GM12801 (cell line): ENCODE data around the gene SCAMP4.

ENCODE experiments used
- TF ChIP-seq, protein P1 (sequence below): IDR thresholded peaks from one replicate; pipeline ENCODE4 v1.5.1; 2011; ENCODE audit warnings: control low read depth; ENCODE audit not compliant: insufficient read length; ENCODE audit errors: extremely low read depth

The SCAMP4 gene

DNA sequence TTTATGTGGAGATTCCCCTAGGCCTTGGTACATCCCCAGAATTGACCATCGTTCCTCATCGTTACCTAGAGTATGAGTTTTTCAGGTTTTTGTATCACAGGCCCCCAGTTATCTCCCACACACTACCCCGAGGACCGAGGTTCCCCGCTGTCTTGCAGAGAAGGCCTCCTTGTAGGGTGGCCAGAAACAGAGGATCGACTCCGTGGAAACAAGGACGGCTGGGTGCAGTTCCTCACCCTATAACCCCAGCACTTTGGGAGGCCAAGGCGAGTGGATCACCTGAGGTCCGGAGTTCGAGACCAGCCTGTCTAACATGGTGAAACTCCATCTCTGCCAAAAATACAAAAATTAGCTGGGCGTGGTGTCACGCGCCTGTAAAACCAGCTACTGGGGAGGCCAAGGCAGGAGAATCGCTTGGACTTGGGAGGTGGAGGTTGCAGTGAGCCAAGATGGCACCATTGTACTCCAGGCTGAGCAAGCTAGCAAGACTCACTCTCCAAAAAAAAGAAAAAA lies 720 bp downstream of the SCAMP4 start:
- TF ChIP-seq, protein P1, sequence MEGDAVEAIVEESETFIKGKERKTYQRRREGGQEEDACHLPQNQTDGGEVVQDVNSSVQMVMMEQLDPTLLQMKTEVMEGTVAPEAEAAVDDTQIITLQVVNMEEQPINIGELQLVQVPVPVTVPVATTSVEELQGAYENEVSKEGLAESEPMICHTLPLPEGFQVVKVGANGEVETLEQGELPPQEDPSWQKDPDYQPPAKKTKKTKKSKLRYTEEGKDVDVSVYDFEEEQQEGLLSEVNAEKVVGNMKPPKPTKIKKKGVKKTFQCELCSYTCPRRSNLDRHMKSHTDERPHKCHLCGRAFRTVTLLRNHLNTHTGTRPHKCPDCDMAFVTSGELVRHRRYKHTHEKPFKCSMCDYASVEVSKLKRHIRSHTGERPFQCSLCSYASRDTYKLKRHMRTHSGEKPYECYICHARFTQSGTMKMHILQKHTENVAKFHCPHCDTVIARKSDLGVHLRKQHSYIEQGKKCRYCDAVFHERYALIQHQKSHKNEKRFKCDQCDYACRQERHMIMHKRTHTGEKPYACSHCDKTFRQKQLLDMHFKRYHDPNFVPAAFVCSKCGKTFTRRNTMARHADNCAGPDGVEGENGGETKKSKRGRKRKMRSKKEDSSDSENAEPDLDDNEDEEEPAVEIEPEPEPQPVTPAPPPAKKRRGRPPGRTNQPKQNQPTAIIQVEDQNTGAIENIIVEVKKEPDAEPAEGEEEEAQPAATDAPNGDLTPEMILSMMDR, result no peak

DNA sequence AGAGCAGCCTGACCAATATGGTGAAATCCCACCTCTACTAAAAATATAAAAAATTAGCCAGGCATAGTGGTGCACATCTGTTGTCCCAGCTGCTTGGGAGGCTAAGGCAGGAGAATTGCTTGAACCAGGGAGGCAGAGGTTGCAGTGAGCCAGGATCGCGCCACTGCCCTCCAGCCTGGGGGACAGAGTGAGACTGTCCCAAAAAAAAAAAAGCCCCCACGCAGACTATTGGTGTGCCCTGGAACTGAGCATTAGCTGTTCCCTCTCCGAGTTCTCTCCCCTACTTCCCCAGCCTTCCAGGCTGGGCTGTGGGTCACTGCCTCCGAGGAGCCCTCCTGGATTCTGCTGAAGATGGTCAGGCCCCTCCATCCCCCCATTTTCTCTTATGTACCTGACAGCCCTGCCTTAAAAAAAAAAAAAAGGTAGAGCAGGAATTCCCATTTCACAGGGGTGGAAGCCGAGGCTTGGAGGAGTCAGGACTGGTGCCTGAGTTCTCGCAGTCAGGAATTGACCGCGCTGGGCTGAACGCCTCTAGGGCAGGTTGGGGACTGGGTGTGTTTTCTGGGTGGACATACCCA lies 1.9 kb downstream of the SCAMP4 start:
- TF ChIP-seq, protein P1, result no peak

DNA sequence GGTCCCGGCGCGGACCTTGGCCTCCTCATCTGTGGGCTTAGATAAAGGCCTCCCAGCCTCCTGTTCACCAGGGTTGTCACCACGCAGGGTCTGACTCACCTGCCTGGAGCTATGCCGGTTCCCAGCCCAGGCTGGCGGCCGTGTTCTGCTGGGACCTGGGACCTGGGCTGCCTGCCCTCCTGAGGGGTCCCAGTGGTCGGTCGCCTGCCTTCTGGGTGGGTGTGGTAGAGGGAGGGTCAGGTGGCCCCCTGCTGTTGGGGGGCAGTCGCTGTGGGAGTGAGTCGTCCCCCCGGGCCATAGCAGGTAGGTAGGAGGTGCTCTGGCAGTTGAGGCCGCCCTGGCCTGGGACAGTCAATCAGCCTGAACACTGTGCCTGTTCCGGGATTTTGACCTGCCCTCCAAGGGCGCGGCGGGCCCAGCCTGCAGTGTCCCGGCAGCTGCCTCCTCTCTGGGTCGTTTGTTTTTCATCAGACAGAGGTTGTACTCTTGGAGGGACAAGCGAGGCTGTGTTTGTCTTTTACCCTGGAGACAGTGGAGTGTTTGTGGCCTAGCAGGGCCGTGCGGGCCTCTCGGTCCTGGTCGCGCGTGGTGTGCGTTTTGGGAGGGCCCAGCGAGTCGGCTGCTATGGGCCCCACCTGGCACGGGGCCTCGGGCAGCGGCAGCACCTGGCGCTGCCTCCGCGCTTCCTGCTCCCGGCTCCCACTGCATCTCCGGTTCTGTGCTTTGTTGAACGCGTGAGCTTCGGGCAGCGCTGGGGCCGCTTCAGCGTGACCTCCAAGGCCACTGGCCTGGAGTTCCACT lies 2.6 kb downstream of the SCAMP4 start:
- TF ChIP-seq, protein P1, result no peak

DNA sequence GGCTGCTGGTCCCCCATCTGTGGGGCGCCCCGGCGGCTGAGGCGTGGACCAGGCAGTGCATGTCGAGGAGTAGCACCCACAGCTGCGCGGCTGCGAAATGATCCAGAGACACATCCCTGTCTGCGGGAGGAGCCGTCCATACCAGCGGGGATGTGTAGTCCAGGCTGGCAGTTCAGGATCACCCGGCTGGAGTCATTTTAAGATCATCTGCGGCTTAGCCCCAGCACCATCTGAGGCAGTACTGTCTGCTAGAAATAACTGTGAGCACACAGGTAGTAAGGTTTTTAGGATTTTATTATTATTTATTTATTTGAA lies 3.1 kb downstream of the SCAMP4 start:
- TF ChIP-seq, protein P1, result no peak

DNA sequence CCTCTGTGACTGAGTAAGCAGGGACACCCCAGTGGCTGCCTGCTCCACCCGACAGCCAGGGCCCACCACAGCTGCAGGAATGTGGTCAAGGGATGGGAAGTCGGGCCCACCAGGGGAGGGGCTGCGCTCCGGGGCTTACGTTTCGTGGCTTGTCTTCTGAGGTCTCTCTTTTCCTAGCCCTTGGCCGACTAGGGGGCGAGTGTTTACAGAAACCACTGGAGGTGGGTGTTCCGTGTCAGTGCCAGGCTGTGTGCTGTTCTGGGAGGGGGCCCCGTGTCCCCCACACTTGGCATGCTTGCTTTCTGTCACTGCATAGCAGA lies 4.5 kb downstream of the SCAMP4 start:
- TF ChIP-seq, protein P1, result no peak

DNA sequence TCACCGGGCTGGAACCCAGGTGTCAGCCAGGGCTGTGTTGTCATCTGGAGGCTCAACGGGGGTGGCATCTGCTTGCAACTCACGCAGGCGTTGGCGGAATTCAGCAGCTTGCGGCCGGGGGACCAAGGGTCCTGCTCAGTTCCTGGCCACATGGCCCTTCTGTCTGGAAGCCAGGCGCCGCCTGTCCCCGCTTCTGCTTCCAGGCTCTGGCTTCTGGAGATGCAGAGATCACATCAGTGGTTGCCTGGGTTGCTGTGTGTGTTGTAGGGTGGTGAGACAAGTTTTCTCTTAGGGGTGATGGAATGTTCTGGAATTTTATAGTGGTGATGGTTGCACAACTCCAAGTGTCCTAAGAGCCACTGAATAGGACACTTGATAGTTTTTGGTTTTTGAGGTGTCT lies 5.0 kb downstream of the SCAMP4 start:
- TF ChIP-seq, protein P1, result no peak

DNA sequence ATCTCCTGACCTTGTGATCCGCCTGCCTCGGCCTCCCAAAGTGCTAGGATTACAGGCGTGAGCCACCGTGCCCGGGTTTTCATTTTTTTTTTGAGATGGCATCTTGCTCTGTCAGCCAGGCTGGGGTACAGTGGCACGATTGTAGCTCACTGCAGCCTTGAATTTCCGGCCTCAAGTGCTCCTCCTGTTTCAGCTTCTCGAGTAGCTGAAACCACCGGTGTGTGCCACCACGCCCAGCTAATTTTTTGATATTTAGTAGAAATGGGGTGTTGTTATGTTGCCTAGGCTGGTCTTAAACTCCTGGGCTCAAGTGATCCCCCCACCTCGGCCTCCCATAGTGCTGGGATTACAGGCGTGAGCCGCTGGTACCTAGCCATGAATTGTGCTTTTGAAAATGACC lies 5.9 kb downstream of the SCAMP4 start:
- TF ChIP-seq, protein P1, result no peak
